ENCODE results near the gene C11orf97.
"Not testable (repeated sequence)": the region's sequence is repeated elsewhere in the genome, so short reads cannot be mapped to it uniquely, and the experiment has no call there.

Gene C11orf97

GRCh38 chr11:94558468-94558867 lies 46.2 kb downstream of the C11orf97 start:
- DNase-seq = no peak

DNA sequence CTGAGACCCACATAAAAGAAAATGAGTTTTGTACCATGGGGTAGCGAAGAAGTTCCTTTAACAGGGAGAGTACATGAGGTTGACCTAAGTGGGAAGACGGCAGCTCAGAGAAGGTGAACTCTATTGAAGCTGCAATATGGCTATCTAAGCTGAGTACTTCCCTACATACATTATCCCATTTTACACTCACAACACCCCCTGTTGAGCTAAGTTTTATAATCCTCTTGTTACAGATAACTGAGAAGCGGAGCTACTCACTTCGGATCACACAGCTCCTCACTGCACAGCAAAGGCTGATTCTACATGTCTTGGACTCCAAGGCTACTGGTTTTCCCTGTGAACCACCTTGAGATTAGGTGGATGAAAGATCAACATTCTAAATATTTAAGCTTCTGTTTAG lies 46.7 kb downstream of the C11orf97 start:
- no peak for DNase-seq

- no peak for DNase-seq
These were observed 47.1 kb downstream of the C11orf97 start for GRCh38 chr11:94559361-94559760.

GRCh38 chr11:94560834-94561233 lies 48.6 kb downstream of the C11orf97 start:
- DNase-seq = no peak

DNA sequence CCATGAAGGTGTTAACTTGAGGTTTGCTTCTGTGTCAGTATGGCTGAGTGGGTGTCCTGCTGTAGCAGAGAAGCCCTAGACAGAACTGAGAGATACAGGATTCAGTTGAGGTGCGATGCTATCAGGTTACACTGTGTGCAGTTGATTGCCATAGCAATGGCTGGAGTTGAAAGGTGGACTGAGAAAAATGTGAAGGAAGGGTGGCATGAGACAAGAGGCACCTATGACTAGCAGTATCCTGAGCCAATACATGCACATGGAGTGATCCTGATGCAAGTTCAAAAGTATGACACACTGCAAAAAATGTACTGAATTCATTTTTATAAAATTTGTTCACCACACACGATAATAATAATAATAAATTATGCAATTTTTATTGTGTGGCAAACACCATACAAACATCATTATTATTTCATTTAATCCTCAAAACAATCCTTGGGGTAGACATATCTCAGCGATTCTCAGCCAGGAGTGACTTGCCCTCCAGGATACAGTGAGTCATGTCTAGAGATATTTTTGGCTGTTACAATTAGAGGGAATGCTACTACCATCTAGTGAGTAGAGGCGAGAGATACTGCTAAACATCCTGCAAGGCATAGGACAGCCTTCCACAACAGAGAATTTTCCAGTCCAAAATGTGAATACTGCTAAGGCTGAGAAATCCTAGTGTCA lies 51.1 kb downstream of the C11orf97 start:
- no peak for DNase-seq

- no peak for DNase-seq
These were observed 51.7 kb downstream of the C11orf97 start for GRCh38 chr11:94563848-94564467.

GRCh38 chr11:94567181-94567670 lies 55.0 kb downstream of the C11orf97 start, which contains the start of gene PIWIL4:
Gene PIWIL4 (plus strand): TSS chr11:94567368. CDS start chr11:94567519, 151 bp downstream.
- no peak for DNase-seq

DNA sequence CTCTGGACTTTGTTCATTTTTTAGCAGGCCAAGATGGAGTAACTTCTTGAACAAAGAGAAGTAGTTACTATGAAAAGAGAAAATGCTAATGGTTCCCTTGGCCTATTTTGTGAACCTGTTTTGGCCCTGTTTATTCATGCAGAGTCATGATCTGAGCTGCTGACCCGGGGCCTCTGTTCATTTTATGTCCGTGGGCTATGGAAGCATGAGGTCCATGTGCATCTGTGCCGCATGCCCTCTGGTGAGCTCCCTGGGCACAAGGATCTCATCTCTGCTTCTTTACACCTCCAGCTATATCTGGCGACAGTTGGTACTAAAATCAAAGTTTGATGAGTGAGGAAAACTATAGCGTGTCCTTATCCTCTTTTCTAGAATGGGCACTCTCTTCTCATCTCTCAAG lies 55.9 kb downstream of the C11orf97 start:
- no peak for DNase-seq

DNA sequence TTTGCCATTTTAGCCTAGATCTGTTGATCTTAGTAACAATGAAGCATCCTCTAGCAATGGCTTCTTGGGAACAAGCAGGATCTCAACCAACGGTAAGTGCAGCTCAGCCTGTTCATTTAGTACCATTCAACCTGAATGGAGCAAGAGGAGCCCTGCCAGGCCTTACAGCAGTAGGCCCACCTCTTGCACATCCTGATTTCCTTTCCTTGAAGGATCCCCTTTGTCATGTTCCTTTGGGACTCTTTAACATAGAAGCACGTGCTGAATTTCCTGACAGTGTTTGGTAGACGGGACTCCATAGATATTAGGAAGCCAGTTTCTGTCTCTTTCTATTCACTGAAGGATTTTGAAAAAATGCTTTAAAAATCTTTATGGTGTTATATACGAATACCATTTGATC lies 56.5 kb downstream of the C11orf97 start:
- DNase-seq = no peak

DNA sequence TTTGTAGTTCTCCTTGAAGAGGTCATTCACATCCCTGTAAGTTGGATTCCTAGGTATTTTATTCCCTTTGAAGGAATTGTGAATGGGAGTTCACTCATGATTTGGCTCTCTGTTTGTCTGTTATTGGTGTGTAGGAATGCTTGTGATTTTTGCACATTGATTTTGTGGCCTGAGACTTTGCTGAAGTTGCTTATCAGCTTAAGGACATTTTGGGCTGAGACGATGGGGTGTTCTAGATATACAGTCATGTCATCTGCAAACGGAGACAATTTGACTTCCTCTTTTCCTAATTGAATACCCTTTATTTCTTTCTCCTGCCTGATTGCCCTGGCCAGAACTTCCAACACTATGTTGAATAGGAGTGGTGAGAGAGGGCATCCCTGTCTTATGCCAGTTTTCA lies 60.7 kb downstream of the C11orf97 start:
- not testable (repeated sequence) for DNase-seq

DNA sequence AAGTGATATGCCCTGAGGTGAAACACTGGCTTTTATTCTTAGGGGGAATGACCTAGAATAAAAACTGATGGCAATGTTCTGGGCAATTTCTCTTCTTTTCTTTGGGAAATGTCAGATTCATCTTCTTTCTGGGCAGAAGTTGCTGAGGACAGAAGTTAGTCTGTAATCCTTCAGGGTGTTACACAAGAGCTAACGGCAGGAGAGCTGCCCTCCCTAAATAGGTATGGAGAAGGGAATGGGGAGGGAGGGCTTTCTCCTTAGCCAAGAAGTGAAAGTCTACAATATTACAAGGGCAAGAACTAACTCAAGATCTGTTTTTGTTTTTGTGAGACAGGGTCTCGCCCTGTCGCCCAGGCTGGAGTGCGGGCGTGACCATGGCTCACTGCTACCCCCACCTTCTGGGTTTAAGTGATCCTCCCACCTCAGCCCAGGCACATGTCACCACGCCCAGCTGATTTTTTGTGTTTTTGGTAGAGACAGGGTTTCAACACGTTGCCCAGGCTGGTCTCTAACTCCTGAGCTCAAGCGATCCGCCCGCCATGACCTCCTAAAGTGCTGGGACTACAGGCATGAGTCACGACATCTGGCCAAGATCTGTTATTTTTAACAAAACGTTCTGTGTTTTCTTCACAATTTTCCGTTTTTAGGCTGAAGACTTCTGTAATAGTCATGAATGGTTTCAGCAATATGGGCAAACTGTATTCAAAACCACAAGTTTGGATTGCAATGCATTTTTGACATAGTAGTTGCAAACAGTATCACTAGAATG lies 62.1 kb downstream of the C11orf97 start:
- no peak for DNase-seq

DNA sequence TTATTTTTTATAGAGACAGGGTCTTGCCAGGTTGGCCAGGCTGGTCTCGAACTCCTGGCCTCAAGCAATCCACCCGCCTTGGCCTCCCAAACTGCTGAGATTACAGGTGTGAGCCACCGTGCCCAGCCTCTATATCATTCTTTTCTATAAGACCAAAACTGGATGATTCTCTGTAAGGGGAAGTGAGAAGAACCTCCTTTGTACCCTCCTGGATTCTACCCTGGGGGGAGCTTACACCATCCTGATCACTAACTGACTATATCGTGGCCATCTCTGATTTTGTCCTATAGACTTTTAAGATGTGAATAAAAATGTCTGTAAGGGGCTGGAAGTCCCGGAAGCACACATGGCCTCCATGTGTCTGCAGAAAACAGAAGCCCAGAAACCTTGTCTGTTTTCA lies 64.0 kb downstream of the C11orf97 start:
- no peak for DNase-seq

- no peak for DNase-seq
These were observed 65.6 kb downstream of the C11orf97 start for GRCh38 chr11:94577841-94578240.

Measured in NCI-H1105 treated with DMSO at 0.1 percent for 48 hours (cell line).